Liver (tissue), 3 donors: ENCODE results near the gene AP2S1.

Experiments used
- RAD21 ChIP-seq, 2 donors: IDR thresholded peaks; 2 replicates each; pipeline ENCODE4 v1.6.1; 2016; ENCODE audit warnings: antibody characterized with exemption in 2 of 2, mild to moderate bottlenecking in 2 of 2
- TAF1 ChIP-seq: conservative IDR thresholded peaks from 2 replicates; pipeline ENCODE4 v1.6.1; 2016; ENCODE audit warnings: antibody characterized with exemption, mild to moderate bottlenecking
- TF ChIP-seq, protein P1 (sequence below): fragments of 150-350 bp; IDR thresholded peaks from 2 replicates; pipeline ENCODE4 v1.5.1; 2017; ENCODE audit warnings: improper control_type of control experiment, low read depth, low read length; ENCODE audit not compliant: missing input control
- donor health status: healthy.
- donor health status: healthy.

DNA sequence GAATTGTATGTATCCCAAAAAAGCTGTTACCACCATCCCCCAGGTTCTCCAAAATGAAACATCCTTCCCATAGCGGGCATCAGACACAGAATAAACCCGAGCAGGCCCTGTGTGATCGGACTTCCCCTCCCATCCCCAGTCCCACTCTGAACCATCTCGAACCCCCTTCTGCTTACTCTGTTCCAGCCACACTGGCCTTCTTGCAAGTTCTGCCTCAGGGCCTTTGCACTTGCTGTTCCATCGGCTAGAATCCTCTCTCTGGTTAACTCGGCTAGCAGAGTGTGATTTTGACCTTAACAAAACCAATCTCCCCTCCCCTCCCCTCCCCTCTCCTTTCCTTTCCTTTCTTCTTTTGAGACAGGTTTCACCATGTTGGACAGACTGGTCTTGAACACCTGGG is 15.7 kb downstream of the AP2S1 start:
- TF ChIP-seq, protein P1, sequence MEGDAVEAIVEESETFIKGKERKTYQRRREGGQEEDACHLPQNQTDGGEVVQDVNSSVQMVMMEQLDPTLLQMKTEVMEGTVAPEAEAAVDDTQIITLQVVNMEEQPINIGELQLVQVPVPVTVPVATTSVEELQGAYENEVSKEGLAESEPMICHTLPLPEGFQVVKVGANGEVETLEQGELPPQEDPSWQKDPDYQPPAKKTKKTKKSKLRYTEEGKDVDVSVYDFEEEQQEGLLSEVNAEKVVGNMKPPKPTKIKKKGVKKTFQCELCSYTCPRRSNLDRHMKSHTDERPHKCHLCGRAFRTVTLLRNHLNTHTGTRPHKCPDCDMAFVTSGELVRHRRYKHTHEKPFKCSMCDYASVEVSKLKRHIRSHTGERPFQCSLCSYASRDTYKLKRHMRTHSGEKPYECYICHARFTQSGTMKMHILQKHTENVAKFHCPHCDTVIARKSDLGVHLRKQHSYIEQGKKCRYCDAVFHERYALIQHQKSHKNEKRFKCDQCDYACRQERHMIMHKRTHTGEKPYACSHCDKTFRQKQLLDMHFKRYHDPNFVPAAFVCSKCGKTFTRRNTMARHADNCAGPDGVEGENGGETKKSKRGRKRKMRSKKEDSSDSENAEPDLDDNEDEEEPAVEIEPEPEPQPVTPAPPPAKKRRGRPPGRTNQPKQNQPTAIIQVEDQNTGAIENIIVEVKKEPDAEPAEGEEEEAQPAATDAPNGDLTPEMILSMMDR = no peak
- TF ChIP-seq RAD21 (IDR thresholded peaks at IDR 0.05) (no peak), TAF1 (no peak)
